Gastroesophageal sphincter (tissue), 3 donors: ENCODE data around the gene UBR3.

ENCODE experiments used
- EP300 ChIP-seq: sonication (generic); formaldehyde crosslinking; IDR thresholded peaks from one replicate; pipeline ENCODE4 v1.6.1; 2017; ENCODE audit warnings: antibody characterized with exemption, mild to moderate bottlenecking
- POLR2A ChIP-seq, 2 donors: fragments of 450-650 bp; IDR thresholded peaks; one replicate each; pipeline ENCODE4 v1.6.1; 2017; ENCODE audit warnings: antibody characterized with exemption in 2 of 2, mild to moderate bottlenecking in 2 of 2, moderate library complexity in 1 of 2
- POLR2AphosphoS5 ChIP-seq: sonication (generic); formaldehyde crosslinking; IDR thresholded peaks from one replicate; pipeline ENCODE4 v1.6.1; 2017; ENCODE audit warnings: antibody characterized with exemption
- TF ChIP-seq, protein P1 (sequence below), 4 experiments: fragments of 200-600 bp in 2 of 4; fragments of 450-650 bp in 2 of 4; sonication (generic) in 1 of 4; IDR thresholded peaks; one replicate each; pipeline ENCODE4 v1.5.1; 2017 to 2019; ENCODE audit warnings: antibody characterized with exemption in 4 of 4, mild to moderate bottlenecking in 2 of 4, moderate library complexity in 2 of 4

GRCh38 chr2:169961911-169962310 lies 134.7 kb downstream of the UBR3 start:
- TF ChIP-seq, protein P1, sequence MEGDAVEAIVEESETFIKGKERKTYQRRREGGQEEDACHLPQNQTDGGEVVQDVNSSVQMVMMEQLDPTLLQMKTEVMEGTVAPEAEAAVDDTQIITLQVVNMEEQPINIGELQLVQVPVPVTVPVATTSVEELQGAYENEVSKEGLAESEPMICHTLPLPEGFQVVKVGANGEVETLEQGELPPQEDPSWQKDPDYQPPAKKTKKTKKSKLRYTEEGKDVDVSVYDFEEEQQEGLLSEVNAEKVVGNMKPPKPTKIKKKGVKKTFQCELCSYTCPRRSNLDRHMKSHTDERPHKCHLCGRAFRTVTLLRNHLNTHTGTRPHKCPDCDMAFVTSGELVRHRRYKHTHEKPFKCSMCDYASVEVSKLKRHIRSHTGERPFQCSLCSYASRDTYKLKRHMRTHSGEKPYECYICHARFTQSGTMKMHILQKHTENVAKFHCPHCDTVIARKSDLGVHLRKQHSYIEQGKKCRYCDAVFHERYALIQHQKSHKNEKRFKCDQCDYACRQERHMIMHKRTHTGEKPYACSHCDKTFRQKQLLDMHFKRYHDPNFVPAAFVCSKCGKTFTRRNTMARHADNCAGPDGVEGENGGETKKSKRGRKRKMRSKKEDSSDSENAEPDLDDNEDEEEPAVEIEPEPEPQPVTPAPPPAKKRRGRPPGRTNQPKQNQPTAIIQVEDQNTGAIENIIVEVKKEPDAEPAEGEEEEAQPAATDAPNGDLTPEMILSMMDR (IDR thresholded peaks at IDR 0.05) = no peak
- TF ChIP-seq POLR2A (IDR thresholded peaks at IDR 0.05) (no peak), EP300 (no peak), POLR2AphosphoS5 (no peak)
